Fibroblast of villous mesenchyme (primary cell): ENCODE results near the gene SLC39A8. TPM values are rescaled to one million over a fixed set of nuclear protein-coding genes. Genes with fewer than 3 reads are reported as not detected.
A peak's percentile ranks its signal among the peaks of the same experiment; 100 is the strongest.
"Not testable (repeated sequence)": the region's sequence is repeated elsewhere in the genome, so short reads cannot be mapped to it uniquely, and the experiment has no call there.

Source experiments
- DNase-seq: peaks from one replicate; pipeline ENCODE4 v3.0.0-alpha.2; 2010; ENCODE audit warnings: low read depth
- H3K4me3 ChIP-seq: 2 replicates; pipeline ENCODE4 v1.5.1; 2011; ENCODE audit warnings: low read depth, mild to moderate bottlenecking, low read length
- CTCF ChIP-seq: IDR thresholded peaks from 2 replicates; pipeline ENCODE4 v1.5.1; 2012; ENCODE audit warnings: low read depth, mild to moderate bottlenecking, low read length; ENCODE audit not compliant: insufficient read depth
- total RNA-seq: library from RNA; depleted of rRNA; stranded (reverse); fragments of >200 nt; gene quantifications from 2 replicates; pipeline ENCODE4 v1.2.3, GENCODE V29; 2012

SLC39A8 gene
- 7.1 and 38.4 TPM in 2 replicates for total RNA-seq

DNA sequence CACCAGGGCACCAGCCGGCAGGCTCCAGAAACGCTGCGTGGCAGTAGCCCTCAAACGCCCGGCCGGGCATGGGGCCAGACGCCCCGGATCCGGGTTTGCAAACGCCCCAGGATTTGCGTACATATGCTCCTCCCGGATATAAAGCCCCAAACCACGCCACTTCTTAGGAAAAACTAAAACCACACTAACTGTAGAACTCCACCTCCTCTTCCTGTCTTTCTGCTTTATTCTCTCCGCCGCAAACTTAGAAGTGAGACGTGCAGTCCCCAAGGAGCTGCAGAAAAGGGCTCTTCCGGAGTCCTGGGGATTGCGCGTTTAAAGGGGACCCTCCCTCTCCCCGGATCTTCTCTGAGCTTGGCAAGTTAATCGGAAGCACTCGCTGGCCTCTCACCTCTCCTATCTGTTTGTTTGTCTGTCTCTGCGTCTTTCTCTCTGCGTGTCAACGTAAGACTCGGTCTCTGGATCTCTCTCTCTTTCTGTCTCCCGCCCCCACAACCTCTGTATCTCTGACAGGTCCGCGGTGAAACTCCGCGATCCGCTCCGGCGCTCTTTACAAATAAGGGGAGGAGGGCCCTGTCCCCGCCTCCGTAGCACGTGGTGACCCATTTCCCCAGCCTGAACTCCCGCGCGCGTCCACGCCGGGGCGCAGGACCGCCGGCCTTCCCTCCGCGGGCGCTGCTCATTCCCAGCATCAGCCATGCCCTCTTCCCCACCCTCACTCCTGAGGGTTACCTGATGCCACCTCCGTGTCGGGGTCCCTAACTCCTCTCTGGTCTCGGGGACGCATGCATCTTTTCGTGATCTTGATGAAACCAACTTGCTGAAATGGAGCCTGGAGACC is at the start of gene SLC39A8:
TSS of gene SLC39A8 (minus strand) at position 529 of the 841 bp plus-strand sequence. CDS start 820 bp downstream, outside the sequence.
- peak; percentile 71 for TF ChIP-seq CTCF
- peak; percentile 70 for DNase-seq
- peak within 1 kb of the TSS; percentile 81 for H3K4me3 ChIP-seq

DNA sequence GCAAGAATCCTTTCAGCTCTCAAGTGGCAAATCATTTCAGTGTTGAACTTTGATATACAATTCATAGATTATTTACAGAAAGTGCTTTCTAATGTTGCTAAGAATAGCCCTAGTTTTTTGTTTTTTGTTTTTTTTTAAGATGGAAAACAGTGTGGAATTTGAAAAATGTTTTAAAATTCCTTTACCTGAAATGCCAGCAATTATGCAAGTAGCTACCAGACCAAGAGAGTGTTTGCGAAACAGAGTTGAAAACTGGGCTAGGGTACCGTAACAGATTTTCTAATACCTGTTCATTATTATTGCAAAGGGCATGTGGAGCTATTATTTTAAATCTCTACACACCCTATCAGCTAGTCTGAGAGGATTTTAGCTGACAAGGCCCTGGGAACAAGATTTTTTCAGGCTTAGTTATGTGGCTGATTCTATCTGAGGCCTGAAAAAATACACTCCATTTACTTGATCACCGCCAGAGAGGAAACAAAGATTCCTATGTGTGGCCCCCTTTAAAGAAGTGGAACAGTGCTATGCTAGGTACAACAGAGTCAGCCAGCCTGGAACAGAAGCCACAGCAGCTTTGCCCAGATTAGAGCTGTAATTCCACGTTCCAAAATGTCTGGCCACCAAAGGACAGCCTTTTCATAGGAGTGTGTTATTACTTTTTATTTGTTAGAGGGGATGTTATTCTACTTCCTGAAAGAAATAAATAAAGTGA is 46.9 kb upstream of the SLC39A8 start:
- TF ChIP-seq CTCF, result no peak
- DNase-seq, result no peak

GRCh38 chr4:102390438-102390837 is 45.2 kb upstream of the SLC39A8 start:
- no peak for TF ChIP-seq CTCF
- no peak overlapping the region for H3K4me3 ChIP-seq
- no peak for DNase-seq

More for the DNA sequence above, 46.9 kb upstream of the SLC39A8 start:
- H3K4me3 ChIP-seq, result no peak overlapping the region

- TF ChIP-seq CTCF, result no peak
- no peak overlapping the region for H3K4me3 ChIP-seq
- no peak for DNase-seq
Measured at GRCh38 chr4:102388611-102389010, 43.3 kb upstream of the SLC39A8 start.

- no peak for TF ChIP-seq CTCF
Measured at GRCh38 chr4:102387552-102388150, 42.4 kb upstream of the SLC39A8 start.

GRCh38 chr4:102386966-102387365 is 41.7 kb upstream of the SLC39A8 start:
- no peak overlapping the region for H3K4me3 ChIP-seq
- no peak for DNase-seq
- no peak for TF ChIP-seq CTCF

More at GRCh38 chr4:102387552-102388150, 42.4 kb upstream of the SLC39A8 start:
- H3K4me3 ChIP-seq, result no peak overlapping the region
- DNase-seq, result no peak

DNA sequence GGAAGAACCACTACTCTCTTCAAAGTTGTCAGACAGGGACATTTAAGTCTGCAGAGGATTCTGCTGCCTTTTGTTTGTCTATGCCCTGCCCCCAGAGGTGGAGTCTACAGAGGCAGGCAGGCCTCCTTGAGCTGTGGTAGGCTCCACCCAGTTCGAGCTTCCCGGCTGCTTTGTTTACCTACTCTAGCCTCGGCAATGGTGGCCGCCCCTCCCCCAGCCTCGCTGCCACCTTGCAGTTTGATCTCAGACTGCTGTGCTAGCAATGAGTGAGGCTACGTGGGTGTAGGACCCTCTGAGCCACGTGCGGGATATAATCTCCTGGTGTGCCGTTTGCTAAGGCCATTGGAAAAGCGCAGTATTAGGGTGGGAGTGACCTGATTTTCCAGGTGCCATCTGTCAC is 35.0 kb upstream of the SLC39A8 start:
- H3K4me3 ChIP-seq, DNase-seq: not testable (repeated sequence)
